ENCODE results near the gene ZNF469.

- TF ChIP-seq CTCF (IDR thresholded peaks at IDR 0.05) (no peak), EP300 (IDR thresholded peaks at IDR 0.05) (no peak), POLR2A (IDR thresholded peaks at IDR 0.05) (peak in 1 of 2 donors; percentile 12)
Observed at GRCh38 chr16:88387941-88388627, 5.3 kb downstream of the ZNF469 start.

Data from gastroesophageal sphincter (tissue), 3 donors.